CD4-positive, alpha-beta memory T cell (primary cell): ENCODE results near the gene GGNBP2. TPM values are rescaled to one million over a fixed set of nuclear protein-coding genes. Genes with fewer than 3 reads are reported as not detected.

ENCODE experiments used
- CTCF ChIA-PET: fragments of 350-600 bp; sonication (Branson Sonifier 250); formaldehyde crosslinking; loops from one replicate; lab custom pipeline; 2021; ENCODE audit warnings: inconsistent platforms; ENCODE audit not compliant: partially characterized antibody; lab: Charles Lee
- POLR2A ChIA-PET: fragments of 350-600 bp; sonication (Branson Sonifier 250); formaldehyde crosslinking; loops from one replicate; lab custom pipeline; 2021; ENCODE audit not compliant: partially characterized antibody; lab: Charles Lee
- DNase-seq, 5 donors: peaks; one replicate each; pipeline versions ENCODE4 v3.0.0 to v3.0.0-alpha.2; 2020 to 2022; ENCODE audit warnings: mixed read lengths in 1 of 5
- H3K27ac ChIP-seq: one replicate; pipeline ENCODE4 v1.7.0; 2013; ENCODE audit warnings: low read depth, low read length
- H3K27me3 ChIP-seq: 2 replicates; pipeline ENCODE4 v1.7.0; 2013; ENCODE audit warnings: mild to moderate bottlenecking, low read length, moderate library complexity; ENCODE audit not compliant: insufficient read depth
- H3K36me3 ChIP-seq: 2 replicates; pipeline ENCODE4 v1.7.0; 2013; ENCODE audit warnings: mild to moderate bottlenecking, low read length, moderate library complexity; ENCODE audit not compliant: insufficient read depth
- H3K4me1 ChIP-seq: 2 replicates; pipeline ENCODE4 v1.7.0; 2013; ENCODE audit warnings: mild to moderate bottlenecking, low read length, moderate library complexity; ENCODE audit not compliant: insufficient read depth
- H3K4me3 ChIP-seq, 2 donors: one replicate each; pipeline ENCODE4 v1.7.0; 2013; ENCODE audit warnings: low read length in 2 of 2, mild to moderate bottlenecking in 1 of 2
- H3K9me3 ChIP-seq, 2 donors: one replicate each; pipeline ENCODE4 v1.7.0; 2013; ENCODE audit warnings: low read length in 2 of 2, control low read depth in 1 of 2; ENCODE audit not compliant: control insufficient read depth in 1 of 2
- H3K27ac Mint-ChIP-seq, 7 donors: one replicate each; pipeline ENCODE4 v1.8.0; 2020 to 2021; ENCODE audit warnings: mixed read lengths in 7 of 7, mild to moderate bottlenecking in 6 of 7, inconsistent platforms in 3 of 7, moderate library complexity in 3 of 7
- H3K27me3 Mint-ChIP-seq, 2 donors: one replicate each; pipeline ENCODE4 v1.8.0; 2020 to 2021; ENCODE audit warnings: mixed read lengths in 2 of 2
- H3K36me3 Mint-ChIP-seq, 2 donors: one replicate each; pipeline ENCODE4 v1.8.0; 2020 to 2021; ENCODE audit warnings: mixed read lengths in 2 of 2, inconsistent platforms in 1 of 2, mild to moderate bottlenecking in 1 of 2
- H3K4me1 Mint-ChIP-seq, 4 donors: one replicate each; pipeline ENCODE4 v1.8.0; 2020 to 2021; ENCODE audit warnings: mixed read lengths in 4 of 4, mild to moderate bottlenecking in 1 of 4
- H3K4me3 Mint-ChIP-seq, 8 donors: one replicate each; pipeline ENCODE4 v1.8.0; 2020 to 2021; ENCODE audit warnings: mixed read lengths in 8 of 8, mild to moderate bottlenecking in 7 of 8, moderate library complexity in 6 of 8, inconsistent platforms in 3 of 8
- H3K9me3 Mint-ChIP-seq, 8 donors: one replicate each; pipeline ENCODE4 v1.8.0; 2020 to 2021; ENCODE audit warnings: mixed read lengths in 8 of 8, mild to moderate bottlenecking in 5 of 8, inconsistent platforms in 3 of 8, moderate library complexity in 1 of 8
- intact Hi-C: fragments of 100-400 bp; cut with micrococcal nuclease; formaldehyde crosslinking; loops from one replicate; pipeline ENCODE4 v1.15.1; 2023
- polyA plus RNA-seq, 2 donors: library from polyadenylated mRNA; unstranded; fragments of 300-500 nt; fragmentation: Illumina TruSeq; gene quantifications; one replicate each; pipeline ENCODE4 v1.2.3, GENCODE V29; 2021
- total RNA-seq, 2 experiments: library from RNA; stranded (reverse); gene quantifications; one replicate each; pipeline ENCODE4 v1.2.3, GENCODE V29; 2021

Gene GGNBP2
- total and polyA plus RNA-seq, 4 experiments from 2014 or later: 45.5 to 143 (median 112) TPM

GRCh38 chr17:36542755-36543154 is 2.0 kb upstream of the GGNBP2 start:
- peak overlapping the region in 1 of 7 donors; percentile 97 for H3K27ac Mint-ChIP-seq
- peaks cover 12 to 38% (median 21%) of the 10 kb centered on the region in 4 donors for H3K4me1 Mint-ChIP-seq
- POLR2A ChIA-PET: no interaction called here
- H3K36me3 ChIP-seq: no peaks in the 10 kb centered on the region
- peaks cover 30% of the 10 kb centered on the region for H3K4me1 ChIP-seq
- intact Hi-C loops: loop anchor here (10.0 kb wide), 1 partner anchor 1062 kb away; the partner anchor contains the start of gene SYNRG
- no peak for DNase-seq
- H3K27ac ChIP-seq: no peak overlapping the region
- no peaks in the 10 kb centered on the region for H3K27me3 ChIP-seq
- no peak overlapping the region for H3K4me3 ChIP-seq
- H3K9me3 Mint-ChIP-seq: no peaks in the 10 kb centered on the region
- peaks cover 3 to 30% of the 10 kb centered on the region in 2 donors for H3K36me3 Mint-ChIP-seq
- H3K9me3 ChIP-seq: no peaks in the 10 kb centered on the region
- CTCF ChIA-PET: interaction anchor here (1.3 to 5.2 kb wide), 2 partner anchors 8 to 57 kb away, joined by 3 to 24 read pairs; partner anchors contain the start of genes MYO19 and PIGW
- H3K27me3 Mint-ChIP-seq: no peaks in the 10 kb centered on the region
- H3K4me3 Mint-ChIP-seq: peak overlapping the region in 3 of 8 donors; percentile 4 to 46 (median 36)

GRCh38 chr17:36544044-36544306 is 744 bp upstream of the GGNBP2 start:
- no peaks in the 10 kb centered on the region for H3K27me3 Mint-ChIP-seq
- ChIA-PET CTCF (interaction anchor here (0.8 to 5.2 kb wide), 3 partner anchors 10 to 58 kb away, joined by 3 to 24 read pairs (median 4); partner anchors contain the start of genes MRM1, MYO19 and PIGW), POLR2A (interaction anchor here (2.6 to 6.0 kb wide), 4 partner anchors 8 to 58 kb away, joined by 15 to 151 read pairs (median 30); partner anchors contain the start of genes DHRS11, MRM1, MYO19 and PIGW)
- H3K4me3 ChIP-seq: peak overlapping the region; percentile 90 to 99
- no peaks in the 10 kb centered on the region for H3K36me3 ChIP-seq
- no peaks in the 10 kb centered on the region for H3K9me3 ChIP-seq
- H3K4me1 ChIP-seq: peaks cover 42% of the 10 kb centered on the region
- H3K9me3 Mint-ChIP-seq: no peaks in the 10 kb centered on the region
- H3K4me3 Mint-ChIP-seq: peak overlapping the region; percentile 89 to 95 (median 92)
- peaks cover 4 to 32% of the 10 kb centered on the region in 2 donors for H3K36me3 Mint-ChIP-seq
- intact Hi-C loops: loop anchor here (1.0 to 10.0 kb wide), 3 partner anchors 10 to 1061 kb away; partner anchors contain the start of genes MRM1, MYO19, PIGW and SYNRG
- H3K4me1 Mint-ChIP-seq: peaks cover 20 to 47% (median 30%) of the 10 kb centered on the region in 4 donors
- no peaks in the 10 kb centered on the region for H3K27me3 ChIP-seq
- no peak for DNase-seq
- peak overlapping the region; percentile 99 for H3K27ac ChIP-seq
- peak overlapping the region; percentile 96 to 99 (median 97) for H3K27ac Mint-ChIP-seq

GRCh38 chr17:36545077-36545464 is 352 bp downstream of the GGNBP2 start:
- Histone ChIP-seq H3K4me3 (peak overlapping the region in 1 of 2 donors; percentile 99), H3K27me3 (no peaks in the 10 kb centered on the region), H3K9me3 (no peaks in the 10 kb centered on the region), H3K36me3 (no peaks in the 10 kb centered on the region), H3K27ac (peak overlapping the region; percentile 99), H3K4me1 (peaks cover 52% of the 10 kb centered on the region)
- Mint-ChIP-seq H3K36me3 (peaks cover 4 to 31% of the 10 kb centered on the region in 2 donors), H3K4me3 (peak overlapping the region; percentile 90 to 97 (median 92)), H3K4me1 (peaks cover 18 to 57% (median 33%) of the 10 kb centered on the region in 4 donors), H3K9me3 (no peaks in the 10 kb centered on the region), H3K27me3 (no peaks in the 10 kb centered on the region), H3K27ac (peak overlapping the region; percentile 96 to 99 (median 97))
- intact Hi-C loops: loop anchor here (1.0 to 10.0 kb wide), 3 partner anchors 46 to 1060 kb away; partner anchors contain the start of genes DHRS11, SYNRG and ZNHIT3
- CTCF ChIA-PET: interaction anchor here (0.8 to 5.2 kb wide), 2 partner anchors 11 to 56 kb away, joined by 5 to 24 read pairs; partner anchors contain the start of genes MRM1, MYO19 and PIGW
- POLR2A ChIA-PET: interaction anchor here (0.8 to 6.0 kb wide), 15 partner anchors 9 to 1064 kb away, joined by 3 to 151 read pairs (median 5); partner anchors contain the start of genes DHRS11, MRM1, MYO19 and PIGW
- DNase-seq: no peak

GRCh38 chr17:36545465-36546417 is 1.0 kb downstream of the GGNBP2 start:
- Mint-ChIP-seq H3K9me3 (no peaks in the 10 kb centered on the region), H3K36me3 (peaks cover 5 to 34% of the 10 kb centered on the region in 2 donors), H3K27me3 (no peaks in the 10 kb centered on the region), H3K27ac (peak overlapping the region; percentile 92 to 98 (median 96)), H3K4me3 (peak overlapping the region; percentile 88 to 97 (median 92)), H3K4me1 (peaks cover 25 to 64% (median 40%) of the 10 kb centered on the region in 4 donors)
- Histone ChIP-seq H3K27ac (peak overlapping the region; percentile 82), H3K27me3 (no peaks in the 10 kb centered on the region), H3K4me1 (peaks cover 59% of the 10 kb centered on the region), H3K4me3 (peak overlapping the region; percentile 89 to 90), H3K9me3 (no peaks in the 10 kb centered on the region), H3K36me3 (no peaks in the 10 kb centered on the region)
- ChIA-PET CTCF (interaction anchor here (0.6 to 5.2 kb wide), 5 partner anchors 11 to 56 kb away, joined by 3 to 24 read pairs (median 4); partner anchors contain the start of genes MRM1, MYO19 and PIGW), POLR2A (interaction anchor here (0.7 to 6.0 kb wide), 20 partner anchors 8 to 1064 kb away, joined by 3 to 151 read pairs (median 5); partner anchors contain the start of genes DHRS11, MRM1, MYO19 and PIGW)
- peak; percentile 97 to 99 (median 98) for DNase-seq
- intact Hi-C loops: loop anchor here (1.0 to 10.0 kb wide), 3 partner anchors 46 to 1059 kb away; partner anchors contain the start of genes DHRS11, SYNRG and ZNHIT3

GRCh38 chr17:36546418-36547093 is 1.8 kb downstream of the GGNBP2 start:
- H3K36me3 ChIP-seq: no peaks in the 10 kb centered on the region
- Mint-ChIP-seq H3K4me1 (peaks cover 28 to 68% (median 45%) of the 10 kb centered on the region in 4 donors), H3K4me3 (peak overlapping the region; percentile 88 to 97 (median 92)), H3K27ac (peak overlapping the region; percentile 92 to 98 (median 96)), H3K9me3 (no peaks in the 10 kb centered on the region), H3K27me3 (no peaks in the 10 kb centered on the region), H3K36me3 (peaks cover 6 to 36% of the 10 kb centered on the region in 2 donors)
- peak overlapping the region; percentile 89 to 90 for H3K4me3 ChIP-seq
- H3K27me3 ChIP-seq: no peaks in the 10 kb centered on the region
- peaks cover 67% of the 10 kb centered on the region for H3K4me1 ChIP-seq
- DNase-seq: peak in 2 of 5 donors; percentile 9 to 15
- peak overlapping the region; percentile 82 for H3K27ac ChIP-seq
- ChIA-PET POLR2A (interaction anchor here (0.7 to 6.0 kb wide), 11 partner anchors 10 to 738 kb away, joined by 3 to 151 read pairs (median 9); partner anchors contain the start of genes DHRS11, MRM1, MYO19 and PIGW), CTCF (interaction anchor here (0.6 to 5.2 kb wide), 4 partner anchors 10 to 48 kb away, joined by 3 to 24 read pairs (median 4); partner anchors contain the start of genes MYO19 and PIGW)
- no peaks in the 10 kb centered on the region for H3K9me3 ChIP-seq
- intact Hi-C loops: loop anchor here (10.0 kb wide), 1 partner anchor 1058 kb away; the partner anchor contains the start of gene SYNRG

GRCh38 chr17:36547776-36548175 is 3.1 kb downstream of the GGNBP2 start:
- Mint-ChIP-seq H3K27ac (peak overlapping the region in 6 of 7 donors; percentile 17 to 97 (median 75)), H3K4me1 (peaks cover 34 to 74% (median 50%) of the 10 kb centered on the region in 4 donors), H3K36me3 (peaks cover 6 to 36% of the 10 kb centered on the region in 2 donors), H3K4me3 (peak overlapping the region; percentile 42 to 91 (median 54)), H3K9me3 (no peaks in the 10 kb centered on the region), H3K27me3 (no peaks in the 10 kb centered on the region)
- no peak overlapping the region for H3K4me3 ChIP-seq
- peak overlapping the region; percentile 82 for H3K27ac ChIP-seq
- ChIA-PET POLR2A (interaction anchor here (1.0 to 6.0 kb wide), 3 partner anchors 8 to 12 kb away, joined by 3 to 151 read pairs (median 3); partner anchors contain the start of genes MYO19 and PIGW), CTCF (interaction anchor here (1.2 to 1.3 kb wide), 2 partner anchors 13 to 53 kb away, joined by 3 to 4 read pairs; partner anchors contain the start of genes MRM1, MYO19 and PIGW)
- intact Hi-C loops: loop anchor here (10.0 kb wide), 1 partner anchor 1057 kb away; the partner anchor contains the start of gene SYNRG
- DNase-seq: no peak
- no peaks in the 10 kb centered on the region for H3K9me3 ChIP-seq
- no peaks in the 10 kb centered on the region for H3K36me3 ChIP-seq
- peaks cover 79% of the 10 kb centered on the region for H3K4me1 ChIP-seq
- no peaks in the 10 kb centered on the region for H3K27me3 ChIP-seq
